Left lung (tissue), 10 donors: ENCODE data around the gene PMM2. TPM values are rescaled to one million over a fixed set of nuclear protein-coding genes. Genes with fewer than 3 reads are reported as not detected.

ENCODE experiments used
- ATAC-seq: fragments of 200-7000 bp; cut with Tn5 transposase; one replicate; pipeline ENCODE4 v1.9.1; 2020; ENCODE audit warnings: moderate library complexity
- DNase-seq, 4 donors: peaks; one replicate each; pipeline ENCODE4 v3.0.0-alpha.2; 2013 to 2020
- H3K27ac ChIP-seq, 2 donors: fragments of 200-600 bp; sonication (generic) in 1 of 2; one replicate each; pipeline versions ENCODE4 v1.5.0 to v1.8.0; 2020 to 2021
- H3K27me3 ChIP-seq, 2 donors: fragments of 200-600 bp; sonication (generic) in 1 of 2; one replicate each; pipeline versions ENCODE4 v1.5.0 to v1.8.0; 2020 to 2021
- H3K36me3 ChIP-seq, 2 donors: fragments of 200-600 bp; sonication (generic) in 1 of 2; one replicate each; pipeline versions ENCODE4 v1.5.0 to v1.8.0; 2020 to 2021
- H3K4me1 ChIP-seq, 2 donors: fragments of 200-600 bp; one replicate each; pipeline ENCODE4 v1.8.0; 2021
- H3K4me3 ChIP-seq, 2 donors: fragments of 200-600 bp; sonication (generic) in 1 of 2; one replicate each; pipeline versions ENCODE4 v1.5.0 to v1.8.0; 2020 to 2021; ENCODE audit warnings: mild to moderate bottlenecking in 1 of 2
- H3K9me3 ChIP-seq, 2 donors: fragments of 200-600 bp; sonication (generic) in 1 of 2; one replicate each; pipeline versions ENCODE4 v1.5.0 to v1.8.0; 2020 to 2021
- intact Hi-C, 2 donors: fragments of 100-400 bp; cut with DNase I; formaldehyde crosslinking; loops; one replicate each; pipeline versions ENCODE4 v1.11.2 to v1.14.2; 2022
- polyA plus RNA-seq, 6 donors: library from polyadenylated mRNA; unstranded; fragments of 120-200 nt; gene quantifications; one replicate each; pipeline ENCODE4 v1.2.1, GENCODE V29; 2013; ENCODE audit not compliant: insufficient read length in 6 of 6
- total RNA-seq, 2 donors: library from RNA; stranded (reverse); fragmentation: NEBNext Ultra II Directional; extraction: Animal tissue kit (Norgen Biotek cat#: 25700); gene quantifications; one replicate each; pipeline ENCODE4 v1.2.1, GENCODE V29; 2021
- TF ChIP-seq, protein P1 (sequence below), 2 donors: fragments of 200-600 bp; sonication (generic) in 1 of 2; IDR thresholded peaks; one replicate each; pipeline versions ENCODE4 v1.5.0 to v1.8.0; 2021; ENCODE audit warnings: antibody characterized with exemption in 2 of 2
- donor health status: DM: no; HTN: yes; CAD: no.
- donor health status: DM: no; HTN: no; CAD: no.

The PMM2 gene
- total and polyA plus RNA-seq, 8 donors: 19.2 to 38.2 (median 22.9) TPM

DNA sequence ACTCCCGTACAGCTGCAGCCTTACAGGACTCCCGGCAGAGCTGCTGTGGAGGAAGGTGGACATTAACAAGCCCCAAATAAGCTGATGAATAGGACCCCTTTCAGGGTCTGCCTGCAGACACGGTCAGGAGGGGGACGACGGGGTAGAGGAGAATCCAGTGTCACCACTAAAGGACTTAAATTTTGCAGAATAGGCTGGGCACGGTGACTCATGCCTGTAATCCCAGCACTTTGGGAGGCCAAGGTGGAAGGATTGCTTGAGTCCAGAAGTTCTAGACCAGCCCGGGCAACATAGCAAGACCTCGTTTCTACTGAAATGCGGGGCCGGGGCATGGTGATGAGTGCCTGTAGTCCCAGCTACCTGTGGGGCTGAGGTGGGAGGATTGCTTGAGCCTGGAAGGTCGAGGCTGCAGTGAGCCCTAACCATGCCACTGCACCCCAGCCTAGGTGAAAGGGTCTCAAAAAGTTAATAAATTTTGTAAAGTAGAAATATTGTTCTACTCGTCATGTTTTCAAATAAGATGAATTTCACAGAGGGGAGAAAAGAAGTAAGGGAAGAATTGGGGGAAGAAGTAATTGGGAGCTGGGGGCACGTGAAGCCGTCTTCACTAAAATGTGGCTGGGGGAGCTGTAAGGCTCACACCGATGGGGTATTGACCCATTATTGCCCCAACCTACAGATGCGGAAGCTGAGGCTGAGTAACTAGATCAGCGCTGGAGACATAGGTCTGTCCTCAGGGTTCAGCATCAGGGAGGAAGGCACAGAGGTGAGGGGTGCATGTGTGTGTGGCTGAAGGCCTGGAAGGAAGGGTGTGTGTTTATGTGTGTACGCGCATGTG lies 89.2 kb downstream of the PMM2 start:
- H3K27ac ChIP-seq: no peak overlapping the region
- intact Hi-C loops: no loop called here

DNA sequence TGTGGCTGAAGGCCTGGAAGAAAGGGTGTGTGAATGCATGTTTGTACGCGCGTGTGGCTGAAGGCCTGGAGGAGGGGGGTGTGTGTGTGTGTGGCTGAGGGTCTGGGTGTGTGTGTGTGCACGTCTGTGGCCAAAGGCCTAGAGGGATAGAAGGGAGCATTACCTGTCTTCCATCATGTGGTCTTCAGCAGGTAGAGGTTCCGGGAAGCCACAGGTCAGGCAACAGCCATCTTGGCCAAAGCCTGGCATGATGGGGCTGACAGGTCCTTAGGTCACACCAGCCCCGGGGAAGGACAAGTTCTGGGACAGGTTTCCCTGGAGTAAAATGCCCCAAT lies 89.8 kb downstream of the PMM2 start:
- H3K27me3 ChIP-seq: peaks cover 0 to 37% of the 10 kb centered on the region in 2 donors
- ATAC-seq (no peak), DNase-seq (no peak)
- TF ChIP-seq, protein P1, sequence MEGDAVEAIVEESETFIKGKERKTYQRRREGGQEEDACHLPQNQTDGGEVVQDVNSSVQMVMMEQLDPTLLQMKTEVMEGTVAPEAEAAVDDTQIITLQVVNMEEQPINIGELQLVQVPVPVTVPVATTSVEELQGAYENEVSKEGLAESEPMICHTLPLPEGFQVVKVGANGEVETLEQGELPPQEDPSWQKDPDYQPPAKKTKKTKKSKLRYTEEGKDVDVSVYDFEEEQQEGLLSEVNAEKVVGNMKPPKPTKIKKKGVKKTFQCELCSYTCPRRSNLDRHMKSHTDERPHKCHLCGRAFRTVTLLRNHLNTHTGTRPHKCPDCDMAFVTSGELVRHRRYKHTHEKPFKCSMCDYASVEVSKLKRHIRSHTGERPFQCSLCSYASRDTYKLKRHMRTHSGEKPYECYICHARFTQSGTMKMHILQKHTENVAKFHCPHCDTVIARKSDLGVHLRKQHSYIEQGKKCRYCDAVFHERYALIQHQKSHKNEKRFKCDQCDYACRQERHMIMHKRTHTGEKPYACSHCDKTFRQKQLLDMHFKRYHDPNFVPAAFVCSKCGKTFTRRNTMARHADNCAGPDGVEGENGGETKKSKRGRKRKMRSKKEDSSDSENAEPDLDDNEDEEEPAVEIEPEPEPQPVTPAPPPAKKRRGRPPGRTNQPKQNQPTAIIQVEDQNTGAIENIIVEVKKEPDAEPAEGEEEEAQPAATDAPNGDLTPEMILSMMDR (IDR thresholded peaks at IDR 0.05): no peak
- H3K27ac ChIP-seq: no peak overlapping the region
- peaks cover 0 to 13% of the 10 kb centered on the region in 2 donors for H3K4me1 ChIP-seq
- H3K4me3 ChIP-seq: no peak overlapping the region
- peaks cover 0 to 43% of the 10 kb centered on the region in 2 donors for H3K36me3 ChIP-seq
- intact Hi-C loops: no loop called here
- no peaks in the 10 kb centered on the region for H3K9me3 ChIP-seq

More for the DNA sequence above, 89.2 kb downstream of the PMM2 start:
- ATAC-seq (no peak), DNase-seq (no peak)
- H3K4me1 ChIP-seq: peaks cover 0 to 13% of the 10 kb centered on the region in 2 donors
- H3K4me3 ChIP-seq: no peak overlapping the region
- TF ChIP-seq, protein P1 (IDR thresholded peaks at IDR 0.05): no peak
- H3K9me3 ChIP-seq: no peaks in the 10 kb centered on the region
- peaks cover 0 to 38% of the 10 kb centered on the region in 2 donors for H3K36me3 ChIP-seq
- peaks cover 0 to 43% of the 10 kb centered on the region in 2 donors for H3K27me3 ChIP-seq

DNA sequence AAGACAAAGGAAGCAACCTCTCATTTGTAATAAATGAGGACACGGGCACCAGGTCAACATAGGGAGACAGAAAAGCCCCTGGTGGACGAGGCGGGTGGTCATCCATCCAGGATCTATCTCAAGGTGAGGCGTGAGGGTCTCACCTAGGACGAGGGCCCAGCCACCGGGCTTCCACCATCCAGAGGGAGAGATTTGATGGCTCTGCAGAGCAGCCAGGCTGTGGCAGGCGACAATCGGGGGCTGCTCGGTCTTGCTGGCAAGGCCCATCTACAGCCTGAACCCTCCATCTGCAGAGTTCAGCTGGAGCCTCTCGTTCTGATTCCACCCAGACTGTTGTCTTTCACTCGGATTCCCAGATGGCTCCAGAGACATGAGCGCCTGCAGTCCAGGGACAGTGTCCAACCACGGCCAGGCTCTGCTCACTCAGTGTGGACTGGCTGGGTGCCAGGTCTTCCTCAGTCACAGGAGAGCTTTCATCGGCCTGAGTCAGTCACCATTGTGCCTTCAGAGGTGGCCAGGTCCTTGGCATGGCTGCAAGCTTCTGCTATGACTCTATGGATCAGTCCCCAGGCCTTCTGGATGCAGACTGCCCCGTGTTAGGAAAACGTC lies 90.4 kb downstream of the PMM2 start:
- H3K27ac ChIP-seq: no peak overlapping the region
- H3K27me3 ChIP-seq: peaks cover 0 to 30% of the 10 kb centered on the region in 2 donors
- TF ChIP-seq, protein P1 (IDR thresholded peaks at IDR 0.05): no peak
- DNase-seq: no peak
- peaks cover 0 to 50% of the 10 kb centered on the region in 2 donors for H3K36me3 ChIP-seq
- intact Hi-C loops: no loop called here
- H3K9me3 ChIP-seq: no peaks in the 10 kb centered on the region
- peaks cover 0 to 13% of the 10 kb centered on the region in 2 donors for H3K4me1 ChIP-seq
- no peak overlapping the region for H3K4me3 ChIP-seq
- ATAC-seq: no peak

DNA sequence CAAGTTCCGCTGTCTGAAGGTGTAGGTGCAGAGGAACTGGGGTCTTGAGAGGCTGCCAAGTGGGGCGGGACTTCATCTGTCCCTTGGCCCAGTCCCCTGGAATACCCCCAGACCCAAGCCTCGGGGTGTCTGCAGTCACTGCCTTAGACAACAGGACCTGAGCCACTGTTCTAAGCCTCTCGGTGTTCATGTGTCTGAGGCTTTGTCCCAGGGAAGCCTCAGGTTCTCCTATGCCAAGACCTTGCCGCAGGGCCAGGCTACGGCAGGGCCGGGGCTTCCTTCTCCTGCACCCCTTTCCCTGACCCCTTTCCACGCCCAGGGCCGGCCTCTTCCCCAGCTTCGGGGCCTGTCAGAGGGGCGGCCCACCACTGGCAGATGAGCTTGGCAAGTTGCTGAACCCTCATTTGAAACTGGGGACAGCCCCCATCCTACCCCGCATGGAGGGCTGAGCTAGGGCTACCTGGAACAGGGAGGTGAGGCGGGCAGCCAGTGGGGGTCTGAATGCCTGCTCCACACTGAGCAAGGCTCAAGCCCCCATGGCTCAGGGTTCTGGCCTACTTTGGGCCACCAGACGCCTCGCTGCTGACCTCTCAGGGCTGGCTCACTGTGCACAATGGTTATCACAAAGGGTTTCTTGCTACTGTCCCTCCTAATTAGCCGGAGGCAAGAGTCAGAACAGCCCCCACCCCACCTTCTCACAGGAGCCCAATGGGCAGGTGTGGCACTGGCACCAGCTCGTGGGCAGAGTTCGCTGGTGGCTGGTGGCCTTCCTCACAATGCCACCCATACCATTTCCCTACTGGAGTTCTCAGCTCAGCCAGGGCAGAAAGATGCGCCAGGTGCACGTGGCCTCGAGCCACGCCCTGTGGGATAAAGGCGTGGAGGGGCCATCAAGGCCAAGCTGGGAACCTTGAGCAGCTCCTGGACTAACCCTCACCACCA lies 91.6 kb downstream of the PMM2 start:
- DNase-seq (no peak), ATAC-seq (no peak)
- intact Hi-C loops: no loop called here
- Histone ChIP-seq H3K36me3 (peaks cover 3 to 62% of the 10 kb centered on the region in 2 donors), H3K4me1 (peaks cover 0 to 13% of the 10 kb centered on the region in 2 donors), H3K27ac (no peak overlapping the region), H3K27me3 (peaks cover 0 to 25% of the 10 kb centered on the region in 2 donors), H3K4me3 (no peak overlapping the region), H3K9me3 (no peaks in the 10 kb centered on the region)
- TF ChIP-seq, protein P1 (IDR thresholded peaks at IDR 0.05): no peak
